ENCODE measurements around the gene TRPV2.
A peak's percentile ranks its signal among the peaks of the same experiment; 100 is the strongest.
"Not testable (repeated sequence)": the region's sequence is repeated elsewhere in the genome, so short reads cannot be mapped to it uniquely, and the experiment has no call there.

TRPV2 gene, protein sequence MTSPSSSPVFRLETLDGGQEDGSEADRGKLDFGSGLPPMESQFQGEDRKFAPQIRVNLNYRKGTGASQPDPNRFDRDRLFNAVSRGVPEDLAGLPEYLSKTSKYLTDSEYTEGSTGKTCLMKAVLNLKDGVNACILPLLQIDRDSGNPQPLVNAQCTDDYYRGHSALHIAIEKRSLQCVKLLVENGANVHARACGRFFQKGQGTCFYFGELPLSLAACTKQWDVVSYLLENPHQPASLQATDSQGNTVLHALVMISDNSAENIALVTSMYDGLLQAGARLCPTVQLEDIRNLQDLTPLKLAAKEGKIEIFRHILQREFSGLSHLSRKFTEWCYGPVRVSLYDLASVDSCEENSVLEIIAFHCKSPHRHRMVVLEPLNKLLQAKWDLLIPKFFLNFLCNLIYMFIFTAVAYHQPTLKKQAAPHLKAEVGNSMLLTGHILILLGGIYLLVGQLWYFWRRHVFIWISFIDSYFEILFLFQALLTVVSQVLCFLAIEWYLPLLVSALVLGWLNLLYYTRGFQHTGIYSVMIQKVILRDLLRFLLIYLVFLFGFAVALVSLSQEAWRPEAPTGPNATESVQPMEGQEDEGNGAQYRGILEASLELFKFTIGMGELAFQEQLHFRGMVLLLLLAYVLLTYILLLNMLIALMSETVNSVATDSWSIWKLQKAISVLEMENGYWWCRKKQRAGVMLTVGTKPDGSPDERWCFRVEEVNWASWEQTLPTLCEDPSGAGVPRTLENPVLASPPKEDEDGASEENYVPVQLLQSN

DNA sequence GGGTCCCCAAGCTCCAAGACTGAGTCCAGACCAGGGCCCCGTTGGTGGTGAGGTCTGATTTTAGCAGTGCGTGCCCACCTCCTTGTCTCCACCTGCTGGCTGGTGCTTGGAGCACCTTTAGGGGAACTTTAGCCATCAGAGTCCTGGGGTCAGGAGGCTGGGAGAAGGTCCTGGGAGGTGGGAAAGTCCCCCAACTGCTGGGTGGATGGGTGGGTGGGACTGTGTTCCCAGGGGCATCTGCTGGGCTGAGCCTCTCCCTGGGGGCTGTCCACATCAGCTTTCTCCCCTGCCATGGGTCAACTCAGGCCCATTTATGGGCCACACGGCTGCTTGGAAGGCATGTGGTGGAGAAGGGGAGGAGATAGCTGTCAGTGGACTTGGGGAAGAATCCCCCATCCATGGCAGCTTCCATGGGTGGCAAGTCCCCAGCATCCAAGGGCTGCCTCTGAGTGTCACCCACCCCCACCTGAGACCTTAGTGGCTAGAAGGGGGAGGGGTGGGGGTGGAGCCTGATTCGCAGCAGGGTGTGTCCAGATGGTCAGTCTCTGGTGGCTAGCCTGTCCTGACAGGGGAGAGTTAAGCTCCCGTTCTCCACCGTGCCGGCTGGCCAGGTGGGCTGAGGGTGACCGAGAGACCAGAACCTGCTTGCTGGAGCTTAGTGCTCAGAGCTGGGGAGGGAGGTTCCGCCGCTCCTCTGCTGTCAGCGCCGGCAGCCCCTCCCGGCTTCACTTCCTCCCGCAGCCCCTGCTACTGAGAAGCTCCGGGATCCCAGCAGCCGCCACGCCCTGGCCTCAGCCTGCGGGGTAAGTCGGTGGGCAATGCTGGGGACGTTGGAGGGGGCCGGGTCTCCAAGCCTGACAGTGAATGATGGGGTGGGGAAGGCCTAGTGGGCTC, at the start of gene TRPV2:
TRPV2 (plus strand) TSS at position 541 of the 894 bp plus-strand sequence. CDS start 2,098 bp downstream, outside the sequence.
- DNase-seq (ENCODE audit: low spot score): peak; percentile 85

DNA sequence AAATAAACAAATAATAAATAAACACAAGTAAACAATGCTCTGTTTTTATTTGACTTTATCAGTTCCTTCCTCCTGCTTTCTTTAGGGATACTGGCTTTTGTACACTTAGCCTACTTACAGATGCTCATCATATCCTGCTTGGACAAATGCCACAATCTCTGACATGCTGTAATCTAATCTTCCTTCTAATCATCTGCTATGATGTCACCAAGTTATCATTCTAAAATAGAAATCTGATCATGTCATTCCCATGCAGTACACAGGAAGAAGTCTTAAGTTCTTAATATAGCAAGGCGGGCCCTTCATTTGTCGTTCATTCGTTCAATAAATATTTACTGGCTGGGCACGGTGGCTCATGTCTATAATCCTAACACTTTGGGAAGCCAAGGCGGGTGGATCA, 43.6 kb upstream of the TRPV2 start:
- DNase-seq (ENCODE audit: low spot score): peak; percentile 61

DNA sequence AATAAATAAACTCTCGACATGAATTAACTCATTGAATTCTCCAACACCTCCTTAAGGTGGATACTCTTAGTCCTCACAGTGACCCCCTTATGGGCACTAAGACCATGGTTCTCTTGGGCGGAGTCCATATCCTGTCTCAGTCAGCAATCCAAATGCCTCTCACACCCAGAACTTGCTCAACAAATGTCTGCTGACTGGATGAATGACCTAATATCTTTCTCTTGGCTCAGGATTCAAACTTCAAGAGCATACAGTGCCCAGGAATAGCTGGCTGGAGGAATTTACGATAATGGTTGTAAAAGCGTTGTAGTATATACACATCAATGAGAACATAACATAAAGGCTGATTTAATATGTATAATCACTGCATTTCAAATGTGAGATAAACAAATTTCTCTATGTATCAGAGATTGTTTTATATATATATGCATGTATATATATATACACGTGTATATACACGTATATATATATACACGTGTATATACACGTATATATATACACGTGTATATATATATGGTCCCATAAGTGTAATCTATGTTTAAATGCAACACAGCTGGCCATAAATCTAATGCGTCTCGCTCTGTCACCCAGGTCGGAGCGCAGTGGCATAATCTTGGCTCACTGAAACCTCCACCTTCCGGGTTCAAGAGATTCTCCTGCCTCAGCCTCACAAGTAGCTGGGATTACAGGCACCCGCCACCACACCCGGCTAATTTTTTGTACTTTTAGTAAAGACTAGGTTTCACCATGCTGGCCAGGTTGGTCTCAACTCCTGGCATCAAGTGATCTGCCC, 41.0 kb upstream of the TRPV2 start:
- DNase-seq (ENCODE audit: low spot score): peak; percentile 49

DNA sequence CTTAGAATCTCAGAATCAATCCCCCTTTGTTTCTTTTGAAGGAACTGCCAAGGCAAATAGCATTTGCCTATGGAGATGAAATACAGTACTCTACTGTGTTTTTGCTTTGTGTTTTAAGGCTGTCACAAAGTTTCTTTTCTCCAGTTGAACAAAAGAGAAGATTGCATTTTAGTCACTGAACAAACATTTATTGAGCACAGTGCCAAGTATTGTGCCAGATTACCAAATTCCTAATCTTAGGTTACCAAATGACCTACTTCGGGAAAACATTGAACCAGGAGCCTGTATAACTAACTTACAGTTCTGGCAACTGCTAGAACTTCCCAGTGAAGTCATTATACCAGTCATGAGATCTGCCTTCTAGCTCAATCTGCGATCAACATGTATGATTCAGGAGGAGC, 37.4 kb upstream of the TRPV2 start:
- peak; percentile 86 for DNase-seq (ENCODE audit: low spot score)

- DNase-seq (ENCODE audit: low spot score): peak; percentile 95
These were observed 36.6 kb upstream of the TRPV2 start for GRCh38 chr17:16378636-16379282.

GRCh38 chr17:16379654-16380053, 35.7 kb upstream of the TRPV2 start:
- peak; percentile 53 for DNase-seq (ENCODE audit: low spot score)

- peak; percentile 98 for DNase-seq (ENCODE audit: low spot score)
These were observed 34.5 kb upstream of the TRPV2 start, which contains the start of gene UBB for GRCh38 chr17:16380640-16381495. UBB (plus strand) TSS chr17:16381091; CDS start chr17:16381908, 817 bp downstream.

DNA sequence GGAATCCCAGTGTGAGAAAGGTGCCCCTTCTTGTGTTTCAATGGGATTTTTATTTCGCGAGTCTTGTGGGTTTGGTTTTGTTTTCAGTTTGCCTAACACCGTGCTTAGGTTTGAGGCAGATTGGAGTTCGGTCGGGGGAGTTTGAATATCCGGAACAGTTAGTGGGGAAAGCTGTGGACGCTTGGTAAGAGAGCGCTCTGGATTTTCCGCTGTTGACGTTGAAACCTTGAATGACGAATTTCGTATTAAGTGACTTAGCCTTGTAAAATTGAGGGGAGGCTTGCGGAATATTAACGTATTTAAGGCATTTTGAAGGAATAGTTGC, 33.9 kb upstream of the TRPV2 start:
- DNase-seq (ENCODE audit: low spot score): no peak

- DNase-seq (ENCODE audit: low spot score): peak; percentile 65
These were observed 32.2 kb upstream of the TRPV2 start for GRCh38 chr17:16383216-16383615.

DNA sequence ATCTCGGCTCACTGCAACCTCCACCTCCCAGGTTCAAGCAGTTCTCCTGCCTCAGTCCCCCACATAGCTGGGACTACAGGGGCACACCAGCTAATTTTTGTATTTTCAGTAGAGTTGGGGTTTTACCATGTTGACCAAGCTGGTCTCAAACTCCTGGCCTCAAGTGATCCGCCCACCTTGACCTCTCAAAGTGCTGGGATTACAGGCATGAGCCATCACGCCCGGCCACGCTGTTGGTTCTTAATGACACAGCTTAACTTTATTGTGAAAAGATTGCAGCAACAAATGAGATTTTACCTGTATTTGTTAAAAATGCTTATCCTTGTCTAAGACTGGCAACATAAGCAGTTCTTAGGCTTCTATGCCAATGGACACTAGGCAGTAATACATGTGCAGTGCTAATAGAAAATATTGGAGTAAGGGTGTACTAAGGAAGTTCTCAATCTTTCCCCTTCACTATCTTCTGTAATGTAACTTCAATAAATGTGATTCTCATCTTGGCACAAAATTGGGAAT, 31.5 kb upstream of the TRPV2 start:
- DNase-seq (ENCODE audit: low spot score): peak; percentile 59

- peak; percentile 60 for DNase-seq (ENCODE audit: low spot score)
These were observed 30.8 kb upstream of the TRPV2 start for GRCh38 chr17:16384557-16384956.

GRCh38 chr17:16386126-16386507, 29.3 kb upstream of the TRPV2 start:
- not testable (repeated sequence) for DNase-seq (ENCODE audit: low spot score)

DNA sequence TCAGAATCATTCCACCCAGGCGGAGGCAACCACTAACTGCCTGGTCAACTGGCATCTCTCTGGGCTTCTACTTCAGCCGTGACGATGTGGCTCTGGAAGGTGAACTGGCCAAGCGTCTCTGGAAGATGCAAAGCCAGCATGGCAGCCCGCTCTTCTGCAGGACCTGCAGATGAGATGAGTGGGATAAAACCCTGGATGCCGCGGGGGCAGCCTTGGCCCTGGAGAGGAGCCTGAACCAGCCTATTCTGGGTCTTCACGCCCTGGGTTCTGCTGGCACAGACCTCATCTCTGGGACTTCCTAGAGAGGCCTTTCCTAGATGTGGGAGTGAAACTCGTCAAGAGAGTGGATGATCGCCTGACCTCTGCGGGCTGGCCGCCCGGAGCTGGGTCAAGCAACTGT, 23.9 kb upstream of the TRPV2 start:
- DNase-seq (ENCODE audit: low spot score): no peak

DNA sequence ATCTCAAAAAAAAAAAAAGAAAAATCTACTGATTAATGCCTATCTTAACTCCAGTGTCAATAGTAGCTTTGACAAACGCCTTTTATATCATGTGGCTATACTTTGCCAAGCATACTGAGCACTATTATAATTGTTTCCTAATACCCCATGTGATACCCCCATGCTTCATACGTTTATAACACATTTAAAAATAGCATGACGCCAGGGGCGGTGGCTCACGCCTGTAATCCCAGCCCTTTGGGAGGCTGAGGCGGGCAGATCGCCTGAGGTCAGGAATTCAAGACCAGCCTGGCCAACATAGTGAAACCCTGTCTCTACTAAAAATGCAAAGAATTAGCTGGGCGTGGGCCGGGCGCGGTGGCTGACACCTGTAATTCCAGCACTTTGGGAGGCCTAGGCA, 22.9 kb upstream of the TRPV2 start:
- not testable (repeated sequence) for DNase-seq (ENCODE audit: low spot score)

DNA sequence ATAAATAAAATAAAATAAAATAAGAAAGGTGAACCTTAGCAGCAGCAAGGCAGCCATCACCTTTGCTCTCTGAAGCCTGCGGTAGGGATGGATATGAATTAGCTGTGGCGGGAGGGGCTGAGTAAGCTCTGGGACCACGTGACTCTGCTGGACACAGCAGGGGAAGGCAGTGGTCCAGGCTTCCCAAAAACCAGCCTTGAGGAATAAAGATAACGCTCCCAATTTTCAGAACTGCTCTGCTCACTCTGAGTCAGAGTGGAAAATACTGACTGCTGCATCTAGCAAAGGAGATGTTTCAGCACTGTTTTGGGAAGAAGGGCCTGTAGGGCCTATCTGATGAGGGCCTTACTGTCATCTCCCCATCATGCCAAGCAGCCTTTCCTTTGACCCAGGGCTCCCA, 19.5 kb upstream of the TRPV2 start:
- DNase-seq (ENCODE audit: low spot score): not testable (repeated sequence)

DNA sequence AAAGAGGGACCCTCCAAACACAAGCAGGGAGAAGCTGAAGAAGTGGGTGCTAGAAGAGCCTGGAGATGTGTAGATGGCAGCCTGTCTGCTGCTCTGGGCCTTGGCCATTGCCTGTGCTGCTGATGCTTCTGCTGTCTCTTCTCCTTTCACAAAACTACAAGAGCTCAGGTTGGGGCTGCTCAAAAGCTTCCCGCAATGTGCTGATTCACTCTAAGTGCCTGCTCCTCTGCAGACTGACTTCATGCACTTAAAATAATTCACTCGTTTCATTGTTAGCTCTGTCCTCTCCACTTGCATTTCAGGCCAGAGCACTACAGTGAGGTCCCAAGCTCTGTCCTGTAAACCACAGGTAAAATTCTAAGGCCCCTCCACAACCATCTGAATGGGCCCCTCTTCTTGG, 18.7 kb upstream of the TRPV2 start:
- peak; percentile 76 for DNase-seq (ENCODE audit: low spot score)

DNA sequence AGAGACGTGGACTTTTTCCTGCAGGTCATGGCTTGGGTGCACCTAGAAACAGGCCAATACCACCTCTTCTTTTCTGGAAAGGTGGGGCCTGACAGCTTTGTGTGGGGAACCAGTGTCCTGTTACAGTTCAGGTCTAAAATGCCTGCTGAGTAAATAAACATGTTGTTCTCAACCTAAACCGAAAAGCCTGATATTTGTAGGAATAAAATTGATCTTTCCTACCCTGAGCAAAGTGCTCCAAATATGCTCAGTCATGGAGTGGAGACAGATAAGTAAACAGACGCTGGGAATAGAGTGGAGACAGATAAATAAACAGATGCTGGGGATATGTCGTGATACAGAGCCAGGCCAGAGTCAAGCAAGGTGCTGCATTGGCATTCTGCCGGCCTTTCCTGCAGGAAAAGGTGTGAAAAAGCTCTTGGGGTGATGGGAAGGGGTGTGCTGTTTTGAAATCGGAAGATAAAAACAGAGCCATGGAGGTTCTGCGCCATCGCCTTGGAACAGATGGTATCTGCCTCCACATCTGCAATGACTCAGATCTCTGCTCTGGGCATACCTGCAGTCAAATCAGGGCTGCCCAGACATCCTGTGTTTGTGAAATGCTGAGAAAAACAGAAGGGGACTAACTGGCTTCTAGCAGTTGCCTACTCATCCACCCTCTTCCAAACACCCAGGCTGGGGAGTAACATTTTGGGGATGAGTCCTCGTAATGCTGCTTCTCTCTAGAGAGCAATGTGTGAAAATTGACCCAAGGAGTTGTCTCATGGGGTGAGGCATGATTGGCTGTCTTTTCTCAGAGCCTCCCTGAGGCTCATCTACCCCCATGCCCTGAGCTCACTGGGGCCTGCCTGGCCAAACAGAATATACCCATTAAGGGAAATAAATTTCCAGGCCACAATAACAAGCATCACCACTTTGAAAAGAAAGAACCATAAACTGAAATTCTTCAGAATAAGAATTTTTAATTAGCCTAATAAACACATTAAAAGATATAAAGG, 16.8 kb upstream of the TRPV2 start:
- DNase-seq (ENCODE audit: low spot score): peak; percentile 92

DNA sequence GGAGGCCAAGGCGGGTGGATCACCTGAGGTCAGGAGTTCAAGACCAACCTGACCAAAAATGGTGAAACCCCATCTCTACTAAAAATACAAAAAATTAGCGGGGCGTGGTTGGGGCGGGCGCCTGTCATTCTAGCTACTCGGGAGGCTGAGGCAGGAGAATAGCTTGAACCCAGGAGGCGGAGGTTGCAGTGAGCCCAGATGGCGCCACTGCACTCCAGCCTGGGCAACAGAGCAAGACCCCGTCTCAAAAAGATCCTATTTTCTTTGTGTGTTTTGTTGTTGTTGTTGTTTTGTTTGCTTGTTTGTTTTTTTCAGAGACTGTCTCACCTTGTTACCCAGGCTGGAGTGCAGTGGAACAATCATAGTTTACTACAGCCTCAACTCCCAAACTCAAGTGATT, 11.5 kb upstream of the TRPV2 start:
- not testable (repeated sequence) for DNase-seq (ENCODE audit: low spot score)
